ENCODE data around the gene MAMDC4. TPM values are rescaled to one million over a fixed set of nuclear protein-coding genes. Genes with fewer than 3 reads are reported as not detected.
A peak's percentile ranks its signal among the peaks of the same experiment; 100 is the strongest.

MAMDC4 gene
- total and polyA plus RNA-seq, 12 donors = 4.1 to 45.4 (median 8.3) TPM

GRCh38 chr9:136899196-136899595, 47.0 kb downstream of the MAMDC4 start:
- H3K27me3 ChIP-seq = no peaks in the 10 kb centered on the region
- H3K36me3 ChIP-seq = peaks cover 0 to 60% (median 17%) of the 10 kb centered on the region in 9 donors
- H3K9me3 ChIP-seq = no peaks in the 10 kb centered on the region
- peaks cover 19 to 39% (median 35%) of the 10 kb centered on the region in 9 donors for H3K4me1 ChIP-seq
- ATAC-seq (no peak), DNase-seq (no peak)
- TF ChIP-seq, protein P1, sequence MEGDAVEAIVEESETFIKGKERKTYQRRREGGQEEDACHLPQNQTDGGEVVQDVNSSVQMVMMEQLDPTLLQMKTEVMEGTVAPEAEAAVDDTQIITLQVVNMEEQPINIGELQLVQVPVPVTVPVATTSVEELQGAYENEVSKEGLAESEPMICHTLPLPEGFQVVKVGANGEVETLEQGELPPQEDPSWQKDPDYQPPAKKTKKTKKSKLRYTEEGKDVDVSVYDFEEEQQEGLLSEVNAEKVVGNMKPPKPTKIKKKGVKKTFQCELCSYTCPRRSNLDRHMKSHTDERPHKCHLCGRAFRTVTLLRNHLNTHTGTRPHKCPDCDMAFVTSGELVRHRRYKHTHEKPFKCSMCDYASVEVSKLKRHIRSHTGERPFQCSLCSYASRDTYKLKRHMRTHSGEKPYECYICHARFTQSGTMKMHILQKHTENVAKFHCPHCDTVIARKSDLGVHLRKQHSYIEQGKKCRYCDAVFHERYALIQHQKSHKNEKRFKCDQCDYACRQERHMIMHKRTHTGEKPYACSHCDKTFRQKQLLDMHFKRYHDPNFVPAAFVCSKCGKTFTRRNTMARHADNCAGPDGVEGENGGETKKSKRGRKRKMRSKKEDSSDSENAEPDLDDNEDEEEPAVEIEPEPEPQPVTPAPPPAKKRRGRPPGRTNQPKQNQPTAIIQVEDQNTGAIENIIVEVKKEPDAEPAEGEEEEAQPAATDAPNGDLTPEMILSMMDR (IDR thresholded peaks at IDR 0.05) = no peak
- no peak overlapping the region for H3K4me3 ChIP-seq
- WGBS, 2 donors = 72 to 73% methylated on average over 9 of the region's 9 CpGs
- H3K27ac ChIP-seq = no peak overlapping the region
- intact Hi-C loops (cut with DNase I) = no loop called here

- DNase-seq = no peak
- 91 to 94% methylated on average over 10 of the region's 10 CpGs for WGBS, 2 donors
- no peak overlapping the region for H3K4me3 ChIP-seq
- TF ChIP-seq, protein P1 (IDR thresholded peaks at IDR 0.05) = no peak
- intact Hi-C loops (cut with DNase I) = loop anchor here in 3 of 10 donors (5.0 kb wide), 2 partner anchors 42 to 48 kb away; partner anchors contain the start of genes FBXW5 (in 2 of the 3) and MAMDC4 (in 1 of the 3)
- H3K27ac ChIP-seq = peak overlapping the region in 7 of 10 donors; percentile 76 to 90 (median 86)
- no peaks in the 10 kb centered on the region for H3K9me3 ChIP-seq
- H3K36me3 ChIP-seq = peaks cover 0 to 55% (median 17%) of the 10 kb centered on the region in 9 donors
- peaks cover 19 to 52% (median 35%) of the 10 kb centered on the region in 9 donors for H3K4me1 ChIP-seq
- ATAC-seq = no peak
- no peaks in the 10 kb centered on the region for H3K27me3 ChIP-seq
Measured at GRCh38 chr9:136900556-136900955, 48.4 kb downstream of the MAMDC4 start.

DNA sequence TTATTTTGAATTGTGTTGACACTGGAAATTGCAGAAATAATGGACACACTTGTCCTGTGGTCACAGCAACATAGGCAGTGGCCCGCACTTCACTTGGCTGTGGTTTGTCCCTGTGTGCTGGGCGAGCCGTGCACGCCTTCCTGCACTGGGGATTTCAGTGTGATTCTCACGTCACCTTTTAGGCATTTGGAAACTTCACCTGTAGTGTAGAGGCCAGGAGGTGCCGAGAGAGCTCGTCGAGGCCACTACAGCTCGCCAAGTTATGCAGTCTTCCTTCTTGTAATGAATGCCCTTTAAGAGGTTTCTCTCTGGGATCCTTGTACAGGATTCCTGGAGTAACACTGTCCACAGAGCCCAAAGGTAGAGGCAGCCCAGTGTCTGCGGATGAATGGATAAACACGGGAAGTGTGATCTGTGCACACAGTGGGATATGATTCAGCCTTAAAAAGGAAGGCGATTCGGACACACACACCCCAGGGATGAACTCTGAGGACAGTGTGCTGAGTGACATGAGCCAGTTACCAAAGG, 48.9 kb downstream of the MAMDC4 start:
- ATAC-seq = peak in 4 of 8 donors; percentile 4 to 40 (median 16)
- WGBS, 2 donors = 58 to 61% methylated on average over 13 of the region's 13 CpGs
- Histone ChIP-seq H3K36me3 (peaks cover 0 to 60% (median 17%) of the 10 kb centered on the region in 9 donors), H3K27ac (peak overlapping the region in 9 of 10 donors; percentile 76 to 90 (median 86)), H3K4me1 (peaks cover 19 to 53% (median 35%) of the 10 kb centered on the region in 9 donors), H3K4me3 (no peak overlapping the region), H3K9me3 (no peaks in the 10 kb centered on the region), H3K27me3 (no peaks in the 10 kb centered on the region)
- TF ChIP-seq, protein P1 (IDR thresholded peaks at IDR 0.05) = no peak
- no peak for DNase-seq
- intact Hi-C loops (cut with DNase I) = loop anchor here in 3 of 10 donors (5.0 kb wide), 2 partner anchors 41 to 49 kb away; partner anchors contain the start of genes FBXW5 (in 2 of the 3) and MAMDC4 (in 1 of the 3)

DNA sequence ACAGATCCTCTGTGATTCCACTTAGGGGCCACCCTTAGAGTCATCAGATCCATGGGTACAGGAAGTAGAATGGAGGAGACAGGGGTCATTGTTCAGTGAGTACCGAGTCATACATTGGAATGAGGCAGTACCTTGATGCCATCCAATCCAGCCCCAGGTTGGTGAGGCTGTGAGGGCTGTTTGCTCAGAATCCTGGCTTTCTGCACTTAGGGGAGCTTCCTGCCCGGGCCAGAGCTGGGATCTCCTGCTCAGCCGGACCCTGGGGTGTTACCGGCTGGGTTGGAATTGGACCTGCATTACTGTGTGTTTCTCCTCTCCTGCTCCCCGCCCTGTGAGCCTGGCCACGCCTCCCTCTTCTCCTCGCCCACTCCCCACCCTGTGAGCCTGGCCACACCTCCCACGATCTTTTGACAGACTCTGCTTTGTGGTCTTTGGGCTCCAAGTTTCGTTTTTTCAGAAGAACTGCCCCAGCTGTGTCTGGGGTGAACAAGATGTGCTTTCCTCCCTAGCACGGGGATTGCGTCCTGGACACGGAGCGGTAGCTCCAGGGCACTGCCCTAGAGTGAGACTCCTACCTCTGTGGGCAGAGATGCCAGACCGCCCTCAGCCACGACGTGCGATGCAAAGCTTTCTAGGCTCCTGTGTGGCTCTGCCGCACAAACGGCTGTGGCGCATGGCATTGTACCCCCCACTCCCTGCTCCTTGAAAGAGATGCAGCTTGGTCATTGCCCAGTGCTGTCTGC, 49.5 kb downstream of the MAMDC4 start:
- Histone ChIP-seq H3K27me3 (no peaks in the 10 kb centered on the region), H3K9me3 (no peaks in the 10 kb centered on the region), H3K27ac (peak overlapping the region; percentile 50 to 90 (median 84)), H3K36me3 (peaks cover 0 to 66% (median 17%) of the 10 kb centered on the region in 9 donors), H3K4me3 (peak overlapping the region in 4 of 10 donors; percentile 2 to 10 (median 10)), H3K4me1 (peaks cover 19 to 53% (median 35%) of the 10 kb centered on the region in 9 donors)
- no peak for DNase-seq
- peak; percentile 13 to 66 (median 45) for ATAC-seq
- TF ChIP-seq, protein P1 (IDR thresholded peaks at IDR 0.05) = no peak
- intact Hi-C loops (cut with DNase I) = loop anchor here in 3 of 10 donors (2.0 to 5.0 kb wide), 3 partner anchors 15 to 49 kb away; partner anchors contain the start of genes FBXW5 (in 2 of the 3), MAMDC4 (in 1 of the 3) and TRAF2 (in 1 of the 3)
- WGBS, 2 donors = 34 to 45% methylated on average over 20 of the region's 20 CpGs

Data from heart right ventricle (tissue), 16 donors.